HepG2 (cell line): ENCODE results near the gene GGA1. TPM values are rescaled to one million over a fixed set of nuclear protein-coding genes. Genes with fewer than 3 reads are reported as not detected.

Experiments used
- CHD2 ChIP-seq: IDR thresholded peaks from 2 replicates; pipeline ENCODE4 v1.6.1; 2011; ENCODE audit warnings: low read depth, low read length, improper control_type of control experiment
- CHD4 ChIP-seq: fragments of 200-600 bp; sonication (generic); IDR thresholded peaks from 2 replicates; pipeline ENCODE4 v1.7.0; 2017; ENCODE audit warnings: mild to moderate bottlenecking, low read length, borderline replicate concordance
- DMAP1 ChIP-seq: IDR thresholded peaks from 2 replicates; pipeline ENCODE4 v1.6.1; 2016
- HBP1 ChIP-seq: IDR thresholded peaks from 2 replicates; pipeline ENCODE4 v1.6.1; 2016; ENCODE audit warnings: low read depth, control low read depth
- KMT2B ChIP-seq: IDR thresholded peaks from 2 replicates; pipeline ENCODE4 v1.6.1; 2016; ENCODE audit warnings: missing genetic modification reagents, missing compliant biosample characterization
- MED1 ChIP-seq: sonication (generic); formaldehyde crosslinking; IDR thresholded peaks from 2 replicates; pipeline ENCODE4 v1.4.0; 2020; ENCODE audit warnings: missing genetic modification reagents
- PHF8 ChIP-seq: sonication (generic); formaldehyde crosslinking; IDR thresholded peaks from 2 replicates; pipeline ENCODE4 v1.5.0; 2020; ENCODE audit warnings: missing genetic modification reagents
- RBM39 ChIP-seq: fragments of 200-400 bp; formaldehyde crosslinking; IDR thresholded peaks from one replicate; pipeline ENCODE4 v1.6.1; 2018; ENCODE audit warnings: antibody characterized with exemption, mild to moderate bottlenecking, low read depth, low read length; ENCODE audit not compliant: poor library complexity, severe bottlenecking
- ZBTB4 ChIP-seq: sonication (generic); formaldehyde crosslinking; IDR thresholded peaks from 2 replicates; pipeline ENCODE4 v1.4.0; 2020; ENCODE audit warnings: missing genetic modification reagents, mild to moderate bottlenecking, borderline replicate concordance
- ZFAT ChIP-seq: sonication (generic); formaldehyde crosslinking; conservative IDR thresholded peaks from 2 replicates; pipeline ENCODE4 v1.8.1; 2023; ENCODE audit warnings: missing genetic modification reagents, inconsistent platforms
- ZNF337 ChIP-seq: sonication (generic); formaldehyde crosslinking; IDR thresholded peaks from 2 replicates; pipeline ENCODE4 v1.5.1; 2020; ENCODE audit warnings: missing genetic modification reagents, low read depth, mild to moderate bottlenecking, borderline replicate concordance
- ZNF350 ChIP-seq: sonication (generic); formaldehyde crosslinking; IDR thresholded peaks from 2 replicates; pipeline ENCODE4 v1.4.0; 2020; ENCODE audit warnings: mild to moderate bottlenecking, low read depth, missing genetic modification reagents, borderline replicate concordance
- ZNF713 ChIP-seq: sonication (generic); formaldehyde crosslinking; IDR thresholded peaks from 2 replicates; pipeline ENCODE4 v1.4.0; 2020; ENCODE audit warnings: mild to moderate bottlenecking, missing genetic modification reagents
- ZNF850 ChIP-seq: sonication (generic); formaldehyde crosslinking; conservative IDR thresholded peaks from 2 replicates; pipeline ENCODE4 v1.9.0; 2021; ENCODE audit warnings: mild to moderate bottlenecking, missing genetic modification reagents
- ZNF879 ChIP-seq: sonication (generic); formaldehyde crosslinking; IDR thresholded peaks from 2 replicates; pipeline ENCODE4 v1.8.1; 2023; ENCODE audit warnings: missing genetic modification reagents
- ZSCAN30 ChIP-seq: sonication (generic); formaldehyde crosslinking; IDR thresholded peaks from 2 replicates; pipeline ENCODE4 v1.5.0; 2020; ENCODE audit warnings: mild to moderate bottlenecking, missing genetic modification reagents
- polyA plus RNA-seq, 8 experiments: library from polyadenylated mRNA; depleted of rRNA in 3 of 8; stranded (reverse) in 7 of 8; unstranded in 1 of 8; fragments of >200 nt; fragmentation: Illumina TruSeq in 4 of 8; extraction: Trizol in 4 of 8; gene quantifications; 2 replicates each; pipeline versions ENCODE4 v1.2.1 to v1.2.3, GENCODE V29; 2011 to 2016; ENCODE audit warnings: low read depth in 4 of 8, missing spikeins in 1 of 8, mixed read lengths in 1 of 8; ENCODE audit not compliant: insufficient read depth in 1 of 8
- total RNA-seq, 5 experiments: library from RNA; depleted of rRNA; stranded (reverse); fragments of >200 nt; fragmentation: Illumina TruSeq; extraction: Trizol; gene quantifications; 2 replicates each; pipeline ENCODE4 v1.2.3, GENCODE V29; 2016; ENCODE audit warnings: low read depth in 1 of 5
- TF ChIP-seq, protein P1 (sequence below): sonication (generic); formaldehyde crosslinking; conservative IDR thresholded peaks from 2 replicates; pipeline ENCODE4 v1.8.0; 2022; ENCODE audit warnings: mild to moderate bottlenecking, moderate library complexity, missing genetic modification reagents

The GGA1 gene
- total and polyA plus RNA-seq, 2 of the 13 experiments (the other 11 are each of a cell fraction or from before 2014, with no cell fraction given), result 29.1 to 87.2 TPM

- TF ChIP-seq ZFAT (CRISPR knock-in tag), result no peak
- no peak for TF ChIP-seq ZNF879
- peak; percentile 6; the same call in 1 of the 2 replicates for TF ChIP-seq CHD4
- TF ChIP-seq ZNF850 (CRISPR knock-in tag), result no peak
- no peak for TF ChIP-seq HBP1 (CRISPR knock-in tag)
- TF ChIP-seq KMT2B (CRISPR knock-in tag), result peak; percentile 49; the same call in 1 of the 2 replicates
- no peak for TF ChIP-seq ZBTB4 (CRISPR knock-in tag)
- no peak for TF ChIP-seq RBM39
- no peak for TF ChIP-seq DMAP1 (CRISPR knock-in tag)
- TF ChIP-seq, protein P1, sequence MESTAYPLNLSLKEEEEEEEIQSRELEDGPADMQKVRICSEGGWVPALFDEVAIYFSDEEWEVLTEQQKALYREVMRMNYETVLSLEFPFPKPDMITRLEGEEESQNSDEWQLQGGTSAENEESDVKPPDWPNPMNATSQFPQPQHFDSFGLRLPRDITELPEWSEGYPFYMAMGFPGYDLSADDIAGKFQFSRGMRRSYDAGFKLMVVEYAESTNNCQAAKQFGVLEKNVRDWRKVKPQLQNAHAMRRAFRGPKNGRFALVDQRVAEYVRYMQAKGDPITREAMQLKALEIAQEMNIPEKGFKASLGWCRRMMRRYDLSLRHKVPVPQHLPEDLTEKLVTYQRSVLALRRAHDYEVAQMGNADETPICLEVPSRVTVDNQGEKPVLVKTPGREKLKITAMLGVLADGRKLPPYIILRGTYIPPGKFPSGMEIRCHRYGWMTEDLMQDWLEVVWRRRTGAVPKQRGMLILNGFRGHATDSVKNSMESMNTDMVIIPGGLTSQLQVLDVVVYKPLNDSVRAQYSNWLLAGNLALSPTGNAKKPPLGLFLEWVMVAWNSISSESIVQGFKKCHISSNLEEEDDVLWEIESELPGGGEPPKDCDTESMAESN (CRISPR knock-in tag), result 0 out of 2 replicates have a peak, but pooled peaks have one; percentile 34
- TF ChIP-seq ZSCAN30, result no peak
- TF ChIP-seq PHF8, result peak; percentile 49; the same call in 1 of the 2 replicates
- TF ChIP-seq CHD2, result no peak
- peak; percentile 37; the same call in 1 of the 2 replicates for TF ChIP-seq MED1
- TF ChIP-seq ZNF713 (CRISPR knock-in tag), result no peak
- no peak for TF ChIP-seq ZNF337 (CRISPR knock-in tag)
- TF ChIP-seq ZNF350 (CRISPR knock-in tag), result peak; percentile 63; the same call in 1 of the 2 replicates
These were observed 1.4 kb upstream of the GGA1 start (continued) for GRCh38 chr22:37607010-37607934.
